GM21825 (cell line): ENCODE data around the gene ATR.
"Not testable (repeated sequence)": the region's sequence is repeated elsewhere in the genome, so short reads cannot be mapped to it uniquely, and the experiment has no call there.

Experiments used
- ATAC-seq: cut with Tn5 transposase; IDR thresholded peaks from one replicate; pipeline ENCODE4 v1.9.1; 2021; ENCODE audit warnings: mild to moderate bottlenecking, moderate library complexity; ENCODE audit not compliant: unreplicated experiment

ATR gene

GRCh38 chr3:142595581-142595950 is 17.0 kb upstream of the ATR start:
- ATAC-seq: no peak

DNA sequence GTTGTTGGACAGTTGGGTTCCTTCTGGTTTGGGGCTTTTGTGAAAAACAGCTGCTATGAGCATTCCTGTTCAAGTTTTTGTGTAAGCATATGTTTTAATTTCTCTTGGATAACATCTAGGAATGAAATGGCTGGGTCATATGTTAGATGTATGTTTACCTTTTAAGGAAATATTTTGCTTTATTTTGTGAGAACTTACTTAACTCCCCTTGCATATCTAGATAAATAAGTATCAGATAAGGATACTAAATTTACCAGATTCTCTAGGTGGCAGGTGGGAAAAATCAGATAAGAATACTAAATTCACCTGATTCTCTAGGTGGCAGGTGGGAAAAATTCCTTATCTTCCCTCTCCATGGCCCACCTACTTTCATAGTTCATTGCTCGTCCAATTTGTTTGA is 16.6 kb upstream of the ATR start:
- ATAC-seq: no peak

- ATAC-seq: not testable (repeated sequence)
Observed at GRCh38 chr3:142592268-142592667, 13.7 kb upstream of the ATR start.

DNA sequence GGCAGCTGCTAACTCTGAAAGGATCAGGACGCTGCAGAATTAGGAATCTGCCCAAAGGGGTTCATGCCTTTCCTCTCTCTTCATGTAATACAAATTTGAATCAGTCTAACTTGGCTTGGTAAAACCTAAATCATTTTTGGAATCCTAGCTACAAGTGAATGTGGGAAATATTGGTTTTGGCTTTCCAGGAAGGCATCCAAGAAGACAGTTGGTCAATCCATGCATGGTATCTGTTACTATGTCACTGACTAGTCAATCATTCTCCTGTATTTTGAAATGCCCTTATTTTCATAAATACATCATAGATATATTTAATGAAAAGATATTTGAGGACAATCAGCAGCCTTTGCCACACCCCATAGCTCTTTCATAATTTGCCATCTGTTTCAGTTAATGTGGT is 10.2 kb upstream of the ATR start:
- no peak for ATAC-seq

DNA sequence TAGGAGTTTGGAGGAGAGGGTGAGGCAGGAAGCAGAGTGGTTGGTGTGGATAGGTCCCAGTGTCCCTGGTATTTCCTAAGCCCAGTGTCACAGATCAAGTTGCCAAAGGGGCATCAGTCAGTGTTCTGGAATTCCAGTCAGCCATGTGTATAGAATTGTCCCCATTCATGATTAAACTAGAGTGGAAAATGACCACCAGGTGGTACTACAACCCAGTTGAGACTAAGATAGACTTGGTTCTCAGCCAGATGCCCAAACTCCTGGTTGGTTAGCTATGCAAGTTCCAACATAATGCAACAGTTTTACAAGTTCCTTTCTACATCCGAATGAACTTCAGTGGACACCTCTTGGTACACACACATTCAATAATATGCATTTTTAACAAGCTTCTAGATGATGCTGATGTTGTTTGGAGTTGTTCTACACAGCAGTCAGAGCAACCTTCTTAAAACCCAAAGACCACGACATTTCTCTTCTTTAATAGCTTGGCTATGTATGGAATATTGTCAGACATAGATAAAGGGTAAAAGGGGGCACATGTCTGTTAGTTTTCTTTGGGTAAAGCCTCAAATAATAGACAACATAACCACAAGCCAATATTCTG is 8.4 kb upstream of the ATR start:
- no peak for ATAC-seq

GRCh38 chr3:142581070-142581469 is 2.5 kb upstream of the ATR start:
- not testable (repeated sequence) for ATAC-seq

DNA sequence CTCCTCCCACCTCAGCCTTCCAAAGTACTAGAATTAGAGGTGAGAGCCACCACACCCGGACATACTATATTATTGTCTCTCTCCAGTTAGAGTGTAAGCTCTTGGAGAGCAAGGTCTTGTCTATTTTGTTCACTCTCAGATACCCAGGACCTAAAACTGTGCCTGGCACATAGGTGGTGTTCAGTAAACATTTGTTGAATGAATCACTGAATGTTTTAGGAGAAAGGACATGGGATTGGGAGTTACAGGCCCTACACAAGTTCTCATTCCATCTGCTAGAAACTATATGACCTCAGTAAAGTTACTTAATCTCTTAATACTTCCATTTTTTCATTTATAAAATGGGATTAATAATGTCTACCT is 1.5 kb upstream of the ATR start:
- ATAC-seq: no peak

DNA sequence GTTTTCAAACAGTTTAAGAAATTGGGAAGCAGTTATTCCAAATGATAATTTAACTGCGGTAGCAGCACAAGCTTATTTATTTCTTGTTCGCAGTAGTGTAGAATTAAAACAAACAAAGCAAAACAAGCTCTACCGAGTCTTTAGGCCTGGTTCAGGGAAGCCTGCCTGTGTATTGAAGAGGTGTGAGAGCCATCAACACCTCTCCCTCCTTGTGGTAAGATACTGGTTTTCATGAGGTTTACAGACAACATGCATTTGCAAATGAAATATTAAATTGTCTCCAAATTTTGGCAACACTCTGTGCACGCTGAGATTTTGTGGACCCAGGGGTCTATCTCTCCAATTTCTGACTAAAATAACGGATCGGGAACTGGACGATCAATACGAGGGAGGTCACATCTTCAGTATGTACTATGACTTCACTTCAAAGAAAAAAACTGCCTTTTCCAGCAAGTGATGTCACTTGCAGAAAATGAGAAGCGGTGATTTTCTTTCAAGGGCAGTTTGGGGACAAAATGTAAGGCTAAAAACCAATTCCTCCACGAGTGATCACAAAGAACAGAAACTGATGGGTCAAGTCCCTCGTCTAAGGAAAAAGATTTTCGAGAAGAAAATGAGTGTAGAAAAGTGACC is 721 bp downstream of the ATR start:
- ATAC-seq: no peak

GRCh38 chr3:142576792-142577191 is 1.7 kb downstream of the ATR start:
- ATAC-seq: no peak

- no peak for ATAC-seq
Observed at GRCh38 chr3:142574665-142575064, 3.9 kb downstream of the ATR start.

- not testable (repeated sequence) for ATAC-seq
Observed at GRCh38 chr3:142574223-142574622, 4.3 kb downstream of the ATR start.

GRCh38 chr3:142569422-142569821 is 9.1 kb downstream of the ATR start:
- not testable (repeated sequence) for ATAC-seq

GRCh38 chr3:142568393-142569017 is 10.0 kb downstream of the ATR start:
- ATAC-seq: no peak

DNA sequence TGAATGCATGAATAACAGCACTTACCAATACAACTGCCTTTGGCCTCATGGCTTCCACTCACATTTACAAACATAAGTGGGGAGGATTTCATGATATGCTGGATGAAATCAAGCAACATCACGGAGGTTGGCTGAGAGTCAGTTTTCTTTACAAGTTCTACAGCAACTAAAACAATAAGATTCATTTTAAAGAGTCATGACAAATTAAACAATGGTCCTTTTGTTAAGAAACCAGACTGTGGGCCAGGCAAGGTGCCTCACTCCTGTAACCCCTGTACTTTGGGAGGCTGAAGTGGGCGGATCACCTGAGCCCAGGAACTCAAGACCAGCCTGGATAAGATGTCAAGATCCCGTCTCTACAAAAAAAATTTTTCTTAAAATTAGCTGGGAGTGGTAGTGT is 12.4 kb downstream of the ATR start:
- ATAC-seq: no peak

DNA sequence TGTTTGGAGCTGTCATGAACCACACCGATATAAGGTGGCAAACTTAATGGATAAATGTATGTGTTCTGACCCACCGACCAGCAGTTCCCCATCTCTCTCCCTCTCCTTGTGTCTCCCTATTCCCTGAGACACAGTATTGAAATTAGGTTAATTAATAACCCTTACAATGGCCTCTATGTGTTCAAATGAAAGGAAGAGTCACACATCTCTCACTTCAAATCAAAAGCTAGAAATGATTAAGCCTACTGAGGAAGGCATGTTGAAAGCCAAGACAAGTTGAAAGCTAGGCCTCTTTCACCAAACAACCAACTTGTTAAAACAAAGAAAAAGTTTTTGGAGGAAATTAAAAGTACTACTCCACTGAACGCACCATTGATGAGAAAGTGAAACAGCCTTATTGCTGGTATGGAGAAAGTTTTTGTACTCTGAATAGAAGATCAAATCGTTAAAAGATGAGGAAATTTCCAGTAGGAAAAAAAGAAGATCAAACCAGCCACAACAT is 15.0 kb downstream of the ATR start:
- ATAC-seq: no peak

- ATAC-seq: no peak
Observed at GRCh38 chr3:142560118-142560517, 18.4 kb downstream of the ATR start.

- no peak for ATAC-seq
Observed at GRCh38 chr3:142553741-142554140, 24.8 kb downstream of the ATR start.

GRCh38 chr3:142552579-142552978 is 26.0 kb downstream of the ATR start:
- not testable (repeated sequence) for ATAC-seq

DNA sequence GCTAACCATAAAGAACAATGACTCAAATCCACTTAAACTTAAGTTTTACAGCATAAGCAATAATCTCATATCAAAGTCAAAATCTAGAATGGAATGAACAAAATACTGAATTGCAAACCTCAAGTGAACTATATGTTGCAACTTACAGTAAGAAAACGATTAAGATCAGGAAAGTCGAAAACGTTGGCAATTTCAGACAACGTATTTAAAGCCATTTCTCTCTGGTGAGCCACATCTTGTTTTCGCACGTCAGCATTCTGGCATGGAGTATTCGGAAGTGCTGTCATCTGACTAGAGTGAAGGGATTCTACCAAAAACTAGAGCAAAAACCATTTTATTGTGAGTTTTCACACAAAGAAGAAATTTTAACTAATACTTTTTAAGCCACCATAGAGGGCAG is 28.5 kb downstream of the ATR start:
- ATAC-seq: no peak

- no peak for ATAC-seq
Observed at GRCh38 chr3:142543307-142543706, 35.2 kb downstream of the ATR start.

- ATAC-seq: no peak
Observed at GRCh38 chr3:142542054-142542453, 36.5 kb downstream of the ATR start.

DNA sequence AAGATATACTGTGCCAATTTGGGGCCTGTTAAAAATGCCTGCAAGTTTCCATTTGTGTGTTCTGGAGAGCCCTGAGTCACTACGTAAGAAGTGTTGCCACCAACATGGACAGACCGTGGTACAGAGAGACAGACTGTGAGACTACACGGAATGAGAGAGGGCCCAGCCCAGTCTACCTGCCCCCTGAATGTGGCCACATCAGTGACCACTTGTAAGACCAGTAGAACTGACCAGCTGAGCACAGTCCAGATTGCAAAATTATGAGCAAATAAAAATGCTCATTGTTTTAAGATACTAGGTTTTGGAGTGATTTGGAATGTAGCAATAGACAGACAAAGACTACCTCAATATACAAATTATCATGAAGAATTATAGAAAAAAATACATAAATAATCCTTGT is 42.0 kb downstream of the ATR start:
- ATAC-seq: no peak
